HCT116 (cell line): ENCODE measurements around the gene KLK8.

Experiments
- CBX3 ChIP-seq: IDR thresholded peaks from 2 replicates; pipeline ENCODE4 v1.6.1; 2012; ENCODE audit warnings: low read depth
- CEBPB ChIP-seq: IDR thresholded peaks from 2 replicates; pipeline ENCODE4 v1.6.1; 2012; ENCODE audit warnings: low read depth
- JUND ChIP-seq: IDR thresholded peaks from 2 replicates; pipeline ENCODE4 v1.6.1; 2012
- POLR2A ChIP-seq: IDR thresholded peaks from 2 replicates; pipeline ENCODE4 v1.7.0; 2011; ENCODE audit warnings: borderline replicate concordance; ENCODE audit not compliant: insufficient read depth, insufficient read length; ENCODE audit errors: extremely low read depth
- RAD21 ChIP-seq: IDR thresholded peaks from 2 replicates; pipeline ENCODE4 v1.6.1; 2012; ENCODE audit warnings: low read depth, mild to moderate bottlenecking
- SIN3A ChIP-seq: IDR thresholded peaks from 2 replicates; pipeline ENCODE4 v1.6.1; 2012; ENCODE audit warnings: low read depth
- SP1 ChIP-seq: IDR thresholded peaks from 2 replicates; pipeline ENCODE4 v1.6.1; 2012; ENCODE audit warnings: low read depth
- YY1 ChIP-seq: IDR thresholded peaks from 2 replicates; pipeline ENCODE4 v1.6.1; 2011; ENCODE audit warnings: low read length, low read depth, moderate library complexity, mild to moderate bottlenecking; ENCODE audit not compliant: insufficient replicate concordance; ENCODE audit errors: extremely low read depth
- TF ChIP-seq, protein P1 (sequence below): IDR thresholded peaks from 2 replicates; pipeline ENCODE4 v1.6.1; 2012; ENCODE audit warnings: low read depth
- TF ChIP-seq, protein P2 (sequence below), 3 experiments: fragments of 200-600 bp in 1 of 3; sonication (generic) in 1 of 3; IDR thresholded peaks in 2 of 3; conservative IDR thresholded peaks in 1 of 3; 2 replicates each; pipeline ENCODE4 v1.5.1; 2012 to 2017; ENCODE audit warnings: low read depth in 2 of 3, low read length in 2 of 3, antibody characterized with exemption in 1 of 3, borderline replicate concordance in 1 of 3, control low read depth in 1 of 3, mild to moderate bottlenecking in 1 of 3, mixed read lengths in 1 of 3, mixed run types in 1 of 3, moderate library complexity in 1 of 3; ENCODE audit not compliant: insufficient read depth in 1 of 3

DNA sequence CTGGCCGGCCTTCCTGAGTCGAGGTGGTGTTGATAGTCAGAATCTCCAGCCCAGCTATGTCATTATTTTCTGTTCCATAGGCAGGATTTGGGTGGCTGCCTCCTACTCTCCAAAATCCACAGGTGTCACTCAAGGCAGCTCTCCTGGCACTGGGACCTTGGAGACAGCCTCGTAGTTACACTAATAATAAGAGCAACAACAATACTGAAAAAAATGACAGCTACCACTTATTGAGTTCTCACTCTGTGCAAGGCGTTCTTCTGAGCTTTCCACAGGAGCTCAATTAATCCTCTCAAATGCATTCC, 45.6 kb upstream of the KLK8 start:
- no peak for TF ChIP-seq SIN3A
- no peak for TF ChIP-seq SP1
- no peak for TF ChIP-seq JUND
- TF ChIP-seq, protein P1, sequence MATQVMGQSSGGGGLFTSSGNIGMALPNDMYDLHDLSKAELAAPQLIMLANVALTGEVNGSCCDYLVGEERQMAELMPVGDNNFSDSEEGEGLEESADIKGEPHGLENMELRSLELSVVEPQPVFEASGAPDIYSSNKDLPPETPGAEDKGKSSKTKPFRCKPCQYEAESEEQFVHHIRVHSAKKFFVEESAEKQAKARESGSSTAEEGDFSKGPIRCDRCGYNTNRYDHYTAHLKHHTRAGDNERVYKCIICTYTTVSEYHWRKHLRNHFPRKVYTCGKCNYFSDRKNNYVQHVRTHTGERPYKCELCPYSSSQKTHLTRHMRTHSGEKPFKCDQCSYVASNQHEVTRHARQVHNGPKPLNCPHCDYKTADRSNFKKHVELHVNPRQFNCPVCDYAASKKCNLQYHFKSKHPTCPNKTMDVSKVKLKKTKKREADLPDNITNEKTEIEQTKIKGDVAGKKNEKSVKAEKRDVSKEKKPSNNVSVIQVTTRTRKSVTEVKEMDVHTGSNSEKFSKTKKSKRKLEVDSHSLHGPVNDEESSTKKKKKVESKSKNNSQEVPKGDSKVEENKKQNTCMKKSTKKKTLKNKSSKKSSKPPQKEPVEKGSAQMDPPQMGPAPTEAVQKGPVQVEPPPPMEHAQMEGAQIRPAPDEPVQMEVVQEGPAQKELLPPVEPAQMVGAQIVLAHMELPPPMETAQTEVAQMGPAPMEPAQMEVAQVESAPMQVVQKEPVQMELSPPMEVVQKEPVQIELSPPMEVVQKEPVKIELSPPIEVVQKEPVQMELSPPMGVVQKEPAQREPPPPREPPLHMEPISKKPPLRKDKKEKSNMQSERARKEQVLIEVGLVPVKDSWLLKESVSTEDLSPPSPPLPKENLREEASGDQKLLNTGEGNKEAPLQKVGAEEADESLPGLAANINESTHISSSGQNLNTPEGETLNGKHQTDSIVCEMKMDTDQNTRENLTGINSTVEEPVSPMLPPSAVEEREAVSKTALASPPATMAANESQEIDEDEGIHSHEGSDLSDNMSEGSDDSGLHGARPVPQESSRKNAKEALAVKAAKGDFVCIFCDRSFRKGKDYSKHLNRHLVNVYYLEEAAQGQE: no peak
- TF ChIP-seq CEBPB: no peak
- TF ChIP-seq, protein P2, sequence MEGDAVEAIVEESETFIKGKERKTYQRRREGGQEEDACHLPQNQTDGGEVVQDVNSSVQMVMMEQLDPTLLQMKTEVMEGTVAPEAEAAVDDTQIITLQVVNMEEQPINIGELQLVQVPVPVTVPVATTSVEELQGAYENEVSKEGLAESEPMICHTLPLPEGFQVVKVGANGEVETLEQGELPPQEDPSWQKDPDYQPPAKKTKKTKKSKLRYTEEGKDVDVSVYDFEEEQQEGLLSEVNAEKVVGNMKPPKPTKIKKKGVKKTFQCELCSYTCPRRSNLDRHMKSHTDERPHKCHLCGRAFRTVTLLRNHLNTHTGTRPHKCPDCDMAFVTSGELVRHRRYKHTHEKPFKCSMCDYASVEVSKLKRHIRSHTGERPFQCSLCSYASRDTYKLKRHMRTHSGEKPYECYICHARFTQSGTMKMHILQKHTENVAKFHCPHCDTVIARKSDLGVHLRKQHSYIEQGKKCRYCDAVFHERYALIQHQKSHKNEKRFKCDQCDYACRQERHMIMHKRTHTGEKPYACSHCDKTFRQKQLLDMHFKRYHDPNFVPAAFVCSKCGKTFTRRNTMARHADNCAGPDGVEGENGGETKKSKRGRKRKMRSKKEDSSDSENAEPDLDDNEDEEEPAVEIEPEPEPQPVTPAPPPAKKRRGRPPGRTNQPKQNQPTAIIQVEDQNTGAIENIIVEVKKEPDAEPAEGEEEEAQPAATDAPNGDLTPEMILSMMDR (IDR thresholded peaks at IDR 0.05 in 2 of 3, conservative IDR thresholded peaks at IDR 0.05 in 1 of 3; ENCODE audit: borderline replicate concordance in 1 of 3, insufficient read depth in 1 of 3, low read depth in 2 of 3, low read length in 2 of 3): no peak
- TF ChIP-seq POLR2A: no peak
- TF ChIP-seq CBX3: no peak
- no peak for TF ChIP-seq YY1
- TF ChIP-seq RAD21: no peak
